ENCODE results near the gene OR8D2.

- TF ChIP-seq CTCF (IDR thresholded peaks at IDR 0.05) (no peak), POLR2A (IDR thresholded peaks at IDR 0.05) (no peak), POLR2AphosphoS5 (IDR thresholded peaks at IDR 0.05; ENCODE audit: insufficient read depth in 1 of 2, low read depth in 1 of 2) (no peak)
Measured at GRCh38 chr11:124302347-124303125, 17.5 kb downstream of the OR8D2 start.

Data from vagina (tissue), 2 donors.